NK-92 (cell line): ENCODE data around the gene THAP4.
"Not testable (repeated sequence)": the region's sequence is repeated elsewhere in the genome, so short reads cannot be mapped to it uniquely, and the experiment has no call there.

Source experiments
- DNase-seq: peaks from one replicate; lab custom pipeline; 2025; ENCODE audit not compliant: unreplicated experiment; lab: John Stamatoyannopoulos, UW

Gene THAP4

GRCh38 chr2:241566021-241566420, 70.9 kb downstream of the THAP4 start:
- DNase-seq = not testable (repeated sequence)

- no peak for DNase-seq
Observed at GRCh38 chr2:241565411-241565810, 71.5 kb downstream of the THAP4 start.

DNA sequence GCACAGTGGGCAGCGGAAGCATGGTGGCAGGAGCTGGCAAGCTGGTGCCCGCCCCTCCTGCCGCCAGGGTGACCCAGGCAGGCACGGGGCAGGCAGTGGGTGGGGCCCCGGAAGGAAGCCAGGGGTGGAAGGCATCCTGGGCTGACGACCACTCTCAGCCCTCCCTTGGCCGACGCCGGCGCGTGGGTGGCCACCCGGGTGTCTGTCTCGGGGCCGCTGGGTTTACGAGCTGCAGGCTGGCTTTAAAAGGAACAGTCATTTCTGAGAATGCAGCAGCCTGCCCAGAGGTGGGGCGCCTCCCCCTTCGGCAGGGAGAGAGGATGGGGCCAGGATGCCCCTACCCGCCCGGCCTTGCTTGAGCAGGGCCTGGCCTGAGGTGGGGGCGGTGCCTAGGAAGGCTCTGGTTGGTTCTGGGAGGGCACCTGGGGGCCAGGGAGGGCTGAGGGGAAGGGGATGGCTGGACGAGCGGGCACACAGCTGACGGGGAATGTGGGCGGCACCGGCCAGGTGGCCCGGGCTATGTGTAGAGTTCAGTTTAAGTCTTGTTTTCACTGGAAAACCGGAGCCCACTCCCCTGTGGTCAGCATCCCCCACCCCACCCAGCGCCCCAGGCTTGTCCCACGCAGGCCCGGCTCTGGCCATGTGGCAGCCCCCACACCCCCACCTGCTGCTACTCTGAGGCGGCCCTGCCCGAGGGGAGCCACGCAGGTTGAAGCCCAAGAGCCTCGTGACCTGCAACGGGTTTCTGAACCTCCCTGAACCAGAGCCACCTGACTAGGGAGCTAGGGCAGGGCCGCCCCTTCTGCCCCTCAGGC, 72.2 kb downstream of the THAP4 start:
- DNase-seq = no peak

DNA sequence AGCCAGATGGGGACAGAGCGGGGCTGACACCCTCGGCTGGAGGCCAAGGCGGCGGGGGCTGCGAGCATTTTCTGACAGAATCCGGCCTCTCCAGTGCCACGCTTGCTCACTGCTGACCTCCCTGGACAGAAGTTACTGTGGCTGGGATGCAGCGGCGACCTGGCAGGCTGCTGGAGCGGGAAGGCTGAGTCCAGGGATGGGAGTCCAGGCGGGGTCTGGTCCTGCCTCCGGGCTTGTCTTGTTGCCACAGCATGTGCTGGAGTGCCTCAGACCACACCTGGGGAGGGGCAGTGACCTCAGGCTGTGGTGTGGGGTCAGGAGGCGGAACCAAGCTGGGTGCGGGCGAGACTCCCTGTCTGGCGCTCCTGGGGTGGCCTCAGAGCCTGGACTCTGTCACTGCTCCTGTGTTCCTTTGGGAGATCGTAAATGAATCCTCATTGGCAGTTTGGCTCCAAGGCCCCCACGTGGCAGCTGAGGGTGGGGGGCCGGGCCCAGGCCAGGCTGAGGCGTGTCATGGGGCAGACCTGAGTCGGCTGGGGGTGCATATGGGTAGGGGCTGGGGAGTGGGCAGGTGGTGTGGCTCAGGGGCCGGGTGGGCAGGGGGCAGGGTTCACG, 72.9 kb downstream of the THAP4 start:
- no peak for DNase-seq

DNA sequence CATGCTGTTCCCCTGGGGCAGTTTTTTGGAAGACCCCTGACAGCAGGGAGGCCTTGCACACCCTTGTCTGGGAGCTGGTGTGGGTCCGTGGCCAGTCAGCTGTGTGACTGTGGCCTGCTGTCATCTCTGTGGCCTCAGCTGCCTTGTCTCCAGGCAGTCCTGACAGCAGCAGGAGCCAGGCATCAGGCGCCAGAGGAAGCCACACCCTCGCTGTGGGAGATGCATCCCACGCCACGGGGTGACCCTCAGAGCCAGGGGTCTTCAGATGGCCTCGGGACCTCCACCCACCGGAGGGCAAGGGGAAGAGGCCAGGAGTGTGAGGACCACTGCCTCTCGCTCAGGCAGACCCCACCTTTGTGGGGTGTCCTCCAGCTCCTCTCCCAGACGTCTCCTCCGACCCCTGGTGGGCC, 73.4 kb downstream of the THAP4 start:
- no peak for DNase-seq

DNA sequence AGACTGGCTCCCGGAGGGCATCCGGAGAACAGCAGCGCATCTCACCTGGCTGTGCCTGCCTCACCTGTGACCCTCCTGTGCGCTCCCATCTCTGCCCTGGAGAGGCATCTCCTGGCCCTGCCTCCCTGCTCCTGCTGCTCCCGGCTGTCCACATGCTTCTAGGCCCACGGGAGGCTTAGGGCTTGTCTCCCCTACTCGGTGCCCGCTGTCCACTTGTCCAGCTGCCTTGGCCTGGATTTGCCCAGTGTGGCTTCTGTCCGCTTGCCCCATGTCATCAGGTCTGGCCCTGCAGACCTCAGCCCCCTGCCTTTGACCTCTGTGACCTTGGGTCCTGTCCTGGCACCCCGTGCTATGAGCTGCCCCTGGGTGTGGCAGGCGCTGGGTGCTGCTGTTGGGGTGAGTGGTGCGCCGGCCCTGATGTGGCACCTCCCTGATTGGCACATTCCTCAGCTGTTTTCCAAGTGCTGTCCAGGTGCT, 73.9 kb downstream of the THAP4 start:
- DNase-seq = no peak

GRCh38 chr2:241562269-241562891, 74.6 kb downstream of the THAP4 start:
- no peak for DNase-seq

- DNase-seq = no peak
Observed at GRCh38 chr2:241561832-241562231, 75.1 kb downstream of the THAP4 start.

- DNase-seq = no peak
Observed at GRCh38 chr2:241560883-241561474, 76.0 kb downstream of the THAP4 start.

GRCh38 chr2:241560162-241560882, 76.6 kb downstream of the THAP4 start:
- DNase-seq = no peak

- no peak for DNase-seq
Observed at GRCh38 chr2:241559323-241560161, 77.4 kb downstream of the THAP4 start.

- no peak for DNase-seq
Observed at GRCh38 chr2:241558532-241559322, 78.2 kb downstream of the THAP4 start, which contains the start of gene BOK. TSS of gene BOK (plus strand) at chr2:241558745. CDS start at chr2:241559484, 739 bp downstream.

DNA sequence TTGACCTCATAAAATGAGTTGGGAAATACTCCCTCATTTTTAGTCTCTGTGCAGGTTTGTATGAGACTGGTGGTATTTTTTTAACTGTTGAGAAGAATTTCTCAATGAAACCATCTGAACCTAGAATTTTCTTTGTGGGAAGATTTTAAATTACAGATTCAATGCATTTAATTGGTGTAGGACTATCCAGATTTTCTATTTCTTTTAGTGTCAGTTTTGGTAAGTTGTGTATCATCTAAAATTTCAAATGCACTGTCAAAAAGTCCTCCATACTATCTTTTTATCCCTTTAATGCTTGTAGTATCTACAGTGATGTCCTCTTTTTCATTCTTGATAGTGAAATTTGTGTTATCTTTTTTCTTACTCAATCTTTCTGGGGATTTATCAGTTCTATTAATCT, 80.2 kb downstream of the THAP4 start:
- DNase-seq = no peak

GRCh38 chr2:241555711-241556110, 81.2 kb downstream of the THAP4 start:
- no peak for DNase-seq

- no peak for DNase-seq
Observed at GRCh38 chr2:241554610-241555322, 82.2 kb downstream of the THAP4 start.

DNA sequence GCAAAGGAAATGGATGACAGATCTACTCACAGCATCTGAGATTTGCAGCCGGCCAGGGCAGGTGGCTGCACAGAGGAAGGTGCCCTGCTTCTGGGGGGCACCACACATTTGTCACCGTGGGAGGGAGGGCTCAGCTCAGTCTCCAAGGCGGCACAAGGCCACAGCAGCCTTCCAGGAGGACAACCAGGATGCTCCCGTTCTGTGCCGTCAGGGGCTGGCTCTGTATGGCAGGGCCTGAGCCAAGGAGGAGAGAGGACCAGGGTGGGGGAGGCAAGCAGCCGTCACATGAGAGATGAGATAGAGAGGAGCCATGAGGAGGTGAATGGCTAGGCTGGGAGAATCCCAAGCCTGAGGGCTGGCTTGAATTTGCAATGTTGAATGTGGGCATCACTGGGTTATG, 83.0 kb downstream of the THAP4 start:
- DNase-seq = no peak

DNA sequence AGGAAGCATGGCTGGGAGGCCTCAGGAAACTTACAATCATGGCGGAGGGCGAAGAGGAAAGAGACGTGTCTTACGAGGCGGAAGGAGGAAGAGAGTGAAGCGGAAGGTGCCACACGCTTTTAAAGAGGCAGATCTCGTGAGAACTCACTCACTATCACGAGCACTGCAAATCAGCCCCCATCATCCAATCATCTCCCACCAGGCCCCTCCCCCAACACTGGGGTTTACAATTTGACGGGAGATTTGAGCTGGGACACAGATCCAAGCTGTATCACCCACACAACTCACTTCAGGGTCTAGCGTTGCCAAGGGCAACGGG, 83.5 kb downstream of the THAP4 start:
- DNase-seq = no peak

DNA sequence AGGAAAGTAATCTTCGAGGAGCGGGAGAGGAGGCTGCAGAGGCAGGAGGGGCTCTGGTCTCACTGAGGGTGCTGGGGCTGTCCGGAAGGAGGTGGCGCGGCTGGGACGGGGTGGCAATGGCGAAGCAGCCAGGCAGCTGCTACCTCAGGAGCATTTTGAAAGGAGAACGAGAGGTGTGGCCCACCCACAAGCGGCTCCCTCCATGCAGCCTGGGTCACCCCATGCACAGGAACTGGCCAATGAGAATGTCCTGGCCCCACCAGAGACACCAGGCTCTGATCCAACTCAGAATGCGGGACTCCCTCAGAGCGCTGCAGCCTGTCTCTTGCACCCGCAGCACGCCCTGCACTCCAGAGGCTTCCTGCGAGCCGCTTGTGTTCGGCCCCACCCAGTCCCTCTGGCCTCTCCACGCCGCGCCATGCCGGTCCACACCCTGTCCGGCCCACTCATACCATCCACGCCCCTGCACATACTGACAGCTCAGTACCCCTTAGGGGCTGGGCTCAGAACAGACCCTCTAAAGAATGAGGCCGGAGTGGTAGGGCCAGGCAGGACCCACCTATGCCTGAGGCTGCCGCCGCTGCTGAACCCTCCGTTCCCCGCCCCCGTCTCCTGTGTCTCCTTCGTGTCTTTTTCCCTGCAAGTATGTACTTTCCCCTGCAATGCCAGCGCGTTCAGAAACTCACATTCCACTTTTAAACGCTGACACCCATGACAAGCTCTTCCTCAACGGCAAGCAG, 84.8 kb downstream of the THAP4 start:
- no peak for DNase-seq
